ENCODE measurements around the gene TSBP1. TPM values are rescaled to one million over a fixed set of nuclear protein-coding genes. Genes with fewer than 3 reads are reported as not detected.

Gene TSBP1
- total RNA-seq, 1 experiment from 2014 or later = not detected

- no peaks in the 10 kb centered on the region for H3K9me3 ChIP-seq (ENCODE audit: control insufficient read depth, low read depth, low read length)
- Mint-ChIP-seq H3K4me3 (no peak overlapping the region), H3K36me3 (ENCODE audit: insufficient read depth in 1 of 3, low read depth in 3 of 3) (no peaks in the 10 kb centered on the region), H3K9me3 (no peaks in the 10 kb centered on the region), H3K27me3 (ENCODE audit: low read depth) (no peaks in the 10 kb centered on the region), H3K27ac (no peak overlapping the region), H3K4me1 (no peaks in the 10 kb centered on the region)
- no peak overlapping the region for H3K14ac ChIP-seq (ENCODE audit: insufficient read depth, low read length)
- H3K4me2 ChIP-seq (ENCODE audit: insufficient read depth, insufficient read length, low read length) = no peak overlapping the region
- no peak overlapping the region for H4K5ac ChIP-seq (ENCODE audit: insufficient read length, low read depth, low read length)
- H2BK12ac ChIP-seq (ENCODE audit: insufficient read length, low read depth, low read length) = no peak overlapping the region
- H3K27ac ChIP-seq (ENCODE audit: insufficient read length, low read depth, low read length) = no peak overlapping the region
- H2BK120ac ChIP-seq (ENCODE audit: low read depth, low read length, poor library complexity, severe bottlenecking) = no peak overlapping the region
- H2BK20ac ChIP-seq (ENCODE audit: low read depth, low read length, poor library complexity, severe bottlenecking) = no peak overlapping the region
- DNase-seq = no peak
- H3K9ac ChIP-seq (ENCODE audit: extremely low read depth, insufficient read length, low read length) = no peak overlapping the region
- H2BK15ac ChIP-seq (ENCODE audit: low read depth, low read length) = no peak overlapping the region
- WGBS (ENCODE audit: extremely low coverage, insufficient read length, low lambda C conversion rate) = no CpG with 5 or more reads among the region's 2 CpGs
- no peaks in the 10 kb centered on the region for H4K20me1 ChIP-seq (ENCODE audit: control insufficient read depth, insufficient read depth, insufficient read length)
- H3K23ac ChIP-seq (ENCODE audit: insufficient read length, low read depth, low read length) = no peak overlapping the region
- H3K23me2 ChIP-seq (ENCODE audit: insufficient read length, low read depth, low read length, poor library complexity, severe bottlenecking) = no peaks in the 10 kb centered on the region
- no peak overlapping the region for H4K8ac ChIP-seq (replicated peaks; ENCODE audit: insufficient read length, low read depth, low read length)
- no peak overlapping the region for H2AFZ ChIP-seq (ENCODE audit: low read length)
- no peak overlapping the region for H2AK5ac ChIP-seq (ENCODE audit: insufficient read length, low read length)
- H4K91ac ChIP-seq (ENCODE audit: insufficient read length, low read depth, low read length) = no peak overlapping the region
- H3K18ac ChIP-seq (ENCODE audit: insufficient read length, low read depth, low read length) = no peak overlapping the region
- H3K79me1 ChIP-seq (ENCODE audit: insufficient read depth, low read depth, low read length, poor library complexity, severe bottlenecking) = no peaks in the 10 kb centered on the region
- H3K4me1 ChIP-seq (ENCODE audit: insufficient read depth, low read length) = no peaks in the 10 kb centered on the region
- H3K79me2 ChIP-seq (ENCODE audit: insufficient read depth, low read length) = 0 out of 2 replicates have a peak, but pooled peaks cover 1% of the 10 kb centered on the region
- no peak overlapping the region for H2BK5ac ChIP-seq (ENCODE audit: insufficient read length, low read length)
- no peak overlapping the region for H3K4ac ChIP-seq (ENCODE audit: low read depth, low read length)
- H3T11ph ChIP-seq (ENCODE audit: low read length) = no peak overlapping the region
- no peaks in the 10 kb centered on the region for H3K27me3 ChIP-seq (ENCODE audit: insufficient read depth, low read length)
- H3K56ac ChIP-seq (ENCODE audit: insufficient read length, low read depth, low read length) = no peak overlapping the region
- TF ChIP-seq CTCF (conservative IDR thresholded peaks at IDR 0.05) = no peak
These were observed 77.1 kb downstream of the TSBP1 start for GRCh38 chr6:32294566-32294965.

Data from H9 (cell line).